GM12873 (cell line): ENCODE results near the gene DIAPH2.

ENCODE experiments used
- CTCF ChIP-seq: IDR thresholded peaks from 2 replicates; pipeline ENCODE4 v1.5.1; 2012; ENCODE audit warnings: low read depth, mild to moderate bottlenecking, moderate library complexity, low read length, control low read depth; ENCODE audit not compliant: insufficient read depth; ENCODE audit errors: missing control alignments

The DIAPH2 gene

GRCh38 chrX:97633798-97634197 lies 949.2 kb downstream of the DIAPH2 start:
- TF ChIP-seq CTCF: no peak

GRCh38 chrX:97636473-97637140 lies 952.0 kb downstream of the DIAPH2 start:
- no peak for TF ChIP-seq CTCF

DNA sequence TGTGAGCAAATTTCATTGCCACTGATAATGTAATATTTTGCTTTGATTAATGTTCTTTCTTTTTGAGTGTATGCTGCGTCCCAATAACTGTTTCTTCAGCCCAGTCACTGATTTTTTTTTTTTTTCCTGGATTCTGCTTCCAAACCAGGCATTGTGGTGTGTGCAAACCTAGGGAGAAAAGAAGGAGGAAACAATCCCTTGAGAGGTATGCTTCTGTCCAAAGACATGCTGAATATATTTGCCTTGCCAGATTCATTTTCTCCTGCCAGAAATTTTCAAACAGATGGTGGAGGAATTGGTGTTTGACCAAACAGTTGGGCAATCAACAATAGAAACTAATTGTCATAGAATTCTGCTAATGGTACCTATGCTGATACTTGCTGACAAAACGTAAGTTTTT lies 952.6 kb downstream of the DIAPH2 start:
- no peak for TF ChIP-seq CTCF

DNA sequence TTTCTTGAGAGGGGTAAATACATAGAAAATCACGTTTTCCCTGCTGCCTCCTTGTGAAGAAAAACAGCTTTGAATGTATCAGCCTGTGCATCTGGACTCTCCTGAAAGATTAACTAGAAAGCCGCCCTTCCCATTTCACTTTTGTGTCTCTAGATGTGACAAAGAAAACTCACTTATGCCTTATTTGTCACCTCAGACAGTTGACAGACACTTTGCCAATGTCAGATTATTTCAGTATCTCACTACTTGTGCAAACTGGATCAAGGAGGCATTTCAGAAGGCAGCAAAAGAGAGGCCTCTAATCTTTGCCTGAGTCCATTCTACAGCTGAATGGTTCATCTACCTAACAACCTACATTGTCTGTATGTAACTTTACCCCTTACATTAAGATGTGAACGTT lies 954.0 kb downstream of the DIAPH2 start:
- no peak for TF ChIP-seq CTCF

DNA sequence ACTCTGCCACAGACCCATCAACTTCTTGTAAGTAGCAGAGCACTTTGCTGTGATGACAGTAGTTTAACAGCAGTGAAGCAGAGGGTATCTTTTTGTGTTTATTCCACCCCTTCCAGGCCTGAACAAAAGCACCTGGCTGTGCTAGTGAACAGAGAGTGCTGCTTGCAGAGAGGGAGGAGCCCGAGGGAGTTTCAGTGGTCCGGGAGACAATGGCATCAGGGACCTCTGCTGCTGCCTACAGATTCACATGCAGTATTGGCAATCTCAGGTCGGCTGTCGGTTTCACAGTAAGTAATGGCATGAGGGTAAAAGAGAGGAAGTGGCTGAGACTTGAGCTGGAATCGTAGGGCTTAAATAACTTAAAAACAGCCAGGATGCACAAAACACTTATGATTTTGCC lies 954.9 kb downstream of the DIAPH2 start:
- TF ChIP-seq CTCF: no peak
